Measurements from ENCODE around the gene LRCH4. TPM values are rescaled to one million over a fixed set of nuclear protein-coding genes. Genes with fewer than 3 reads are reported as not detected.
A peak's percentile ranks its signal among the peaks of the same experiment; 100 is the strongest.
"Not testable (repeated sequence)": the region's sequence is repeated elsewhere in the genome, so short reads cannot be mapped to it uniquely, and the experiment has no call there.

LRCH4 gene
- total RNA-seq, 1 donor: 21.3 TPM

DNA sequence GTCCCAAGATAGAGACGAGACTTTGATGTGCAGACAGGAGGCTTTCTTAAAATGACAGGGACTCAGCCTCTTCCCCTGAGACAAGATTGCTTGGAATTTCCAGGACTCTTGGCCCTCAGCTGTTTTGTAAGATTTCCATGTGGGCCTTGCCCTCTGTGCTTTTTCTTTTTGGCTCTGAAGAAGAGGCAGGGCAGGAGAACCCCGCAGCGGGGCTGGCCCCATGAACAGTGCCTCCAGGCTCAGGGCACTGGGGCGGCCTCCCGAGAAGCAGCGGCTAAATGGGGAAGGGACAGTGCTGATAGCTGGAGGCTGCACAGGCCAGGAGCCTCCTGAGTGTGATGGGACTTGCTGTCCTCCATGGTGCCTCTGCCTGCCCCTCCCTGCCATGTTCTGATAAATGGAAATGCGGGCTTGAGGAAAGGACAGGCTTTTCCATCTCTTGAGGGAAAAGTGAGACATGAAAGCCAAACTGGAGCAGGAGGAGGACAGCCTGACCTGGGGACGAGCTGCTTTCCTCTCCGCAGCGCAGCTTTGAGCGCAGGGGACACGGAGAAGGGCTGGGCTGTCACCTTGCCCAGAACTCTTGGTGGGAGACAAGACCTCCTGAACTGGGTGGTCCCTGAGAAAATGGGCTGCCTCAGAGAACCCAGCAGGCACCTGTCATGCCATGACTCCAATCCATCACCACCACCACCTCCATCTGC lies 24.3 kb downstream of the LRCH4 start:
- TF ChIP-seq, protein P1, sequence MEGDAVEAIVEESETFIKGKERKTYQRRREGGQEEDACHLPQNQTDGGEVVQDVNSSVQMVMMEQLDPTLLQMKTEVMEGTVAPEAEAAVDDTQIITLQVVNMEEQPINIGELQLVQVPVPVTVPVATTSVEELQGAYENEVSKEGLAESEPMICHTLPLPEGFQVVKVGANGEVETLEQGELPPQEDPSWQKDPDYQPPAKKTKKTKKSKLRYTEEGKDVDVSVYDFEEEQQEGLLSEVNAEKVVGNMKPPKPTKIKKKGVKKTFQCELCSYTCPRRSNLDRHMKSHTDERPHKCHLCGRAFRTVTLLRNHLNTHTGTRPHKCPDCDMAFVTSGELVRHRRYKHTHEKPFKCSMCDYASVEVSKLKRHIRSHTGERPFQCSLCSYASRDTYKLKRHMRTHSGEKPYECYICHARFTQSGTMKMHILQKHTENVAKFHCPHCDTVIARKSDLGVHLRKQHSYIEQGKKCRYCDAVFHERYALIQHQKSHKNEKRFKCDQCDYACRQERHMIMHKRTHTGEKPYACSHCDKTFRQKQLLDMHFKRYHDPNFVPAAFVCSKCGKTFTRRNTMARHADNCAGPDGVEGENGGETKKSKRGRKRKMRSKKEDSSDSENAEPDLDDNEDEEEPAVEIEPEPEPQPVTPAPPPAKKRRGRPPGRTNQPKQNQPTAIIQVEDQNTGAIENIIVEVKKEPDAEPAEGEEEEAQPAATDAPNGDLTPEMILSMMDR (IDR thresholded peaks at IDR 0.05; ENCODE audit: insufficient read depth, low read length): no peak
- H3K4me3 ChIP-seq (ENCODE audit: low read depth, low read length): no peak overlapping the region
- no peak for DNase-seq (ENCODE audit: low read depth)

DNA sequence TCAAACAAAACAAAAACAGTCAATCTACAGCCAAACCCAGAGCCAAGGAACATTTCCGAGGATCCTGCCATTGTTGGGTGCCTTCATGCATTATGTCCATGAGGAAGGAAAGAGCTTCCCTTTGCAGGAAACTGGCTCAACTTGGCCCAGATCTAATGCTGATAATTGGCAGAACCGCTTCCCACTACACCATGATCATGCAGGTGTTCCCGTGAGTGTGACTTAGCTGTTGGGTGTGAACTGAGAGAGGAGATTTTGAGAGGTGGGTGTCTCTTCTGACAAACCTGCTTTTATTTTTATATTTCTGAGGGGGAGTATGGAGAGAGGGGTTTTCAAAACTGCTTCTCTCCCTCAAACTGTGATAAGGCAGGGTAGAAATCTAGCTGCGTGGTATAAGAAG lies 26.8 kb downstream of the LRCH4 start:
- no peak for DNase-seq (ENCODE audit: low read depth)
- TF ChIP-seq, protein P1 (IDR thresholded peaks at IDR 0.05; ENCODE audit: insufficient read depth, low read length): no peak

DNA sequence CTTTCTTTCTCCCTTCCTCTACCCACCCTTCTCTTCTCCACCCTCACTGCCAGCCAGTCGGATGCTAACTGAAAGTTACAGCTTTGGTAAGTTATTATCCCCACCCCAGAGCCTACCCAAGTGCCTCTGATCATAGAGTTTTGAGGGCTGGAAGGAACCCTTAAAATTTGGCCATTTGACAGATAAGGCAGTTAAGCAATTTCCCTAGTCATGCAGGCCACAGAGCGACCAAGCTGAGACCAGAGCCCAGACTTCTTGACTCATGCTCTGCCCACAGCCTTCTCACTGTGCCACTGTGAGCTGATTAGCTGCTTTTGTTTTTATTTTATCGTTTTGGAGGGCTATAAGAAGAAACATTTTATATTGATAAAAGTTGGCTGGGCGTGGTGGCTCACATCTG lies 29.4 kb downstream of the LRCH4 start:
- H3K4me3 ChIP-seq (ENCODE audit: low read depth, low read length): no peak overlapping the region
- TF ChIP-seq, protein P1 (IDR thresholded peaks at IDR 0.05; ENCODE audit: insufficient read depth, low read length): no peak
- DNase-seq (ENCODE audit: low read depth): peak; percentile 76

More for the DNA sequence above, 26.8 kb downstream of the LRCH4 start:
- no peak overlapping the region for H3K4me3 ChIP-seq (ENCODE audit: low read depth, low read length)

DNA sequence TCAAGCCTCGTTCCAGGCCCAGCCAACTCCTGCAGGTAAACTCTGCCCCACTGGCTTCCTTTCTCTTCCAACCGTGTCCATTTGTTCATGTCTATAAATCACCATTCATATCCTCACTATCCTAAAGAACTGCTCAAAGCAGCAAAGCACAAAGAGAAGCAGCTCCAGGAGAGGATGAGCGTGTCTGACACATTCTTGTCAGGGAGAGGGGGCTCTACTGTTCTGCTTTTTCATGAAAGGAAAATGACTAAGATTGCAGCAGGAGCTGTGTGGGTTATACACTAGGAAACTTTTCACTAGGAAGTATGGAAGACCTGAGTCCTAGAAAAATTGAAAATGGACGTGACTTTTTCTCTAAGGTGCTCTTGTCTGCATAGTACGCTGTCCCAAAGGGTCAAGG lies 30.2 kb downstream of the LRCH4 start:
- no peak overlapping the region for H3K4me3 ChIP-seq (ENCODE audit: low read depth, low read length)
- TF ChIP-seq, protein P1 (IDR thresholded peaks at IDR 0.05; ENCODE audit: insufficient read depth, low read length): no peak
- DNase-seq (ENCODE audit: low read depth): no peak

DNA sequence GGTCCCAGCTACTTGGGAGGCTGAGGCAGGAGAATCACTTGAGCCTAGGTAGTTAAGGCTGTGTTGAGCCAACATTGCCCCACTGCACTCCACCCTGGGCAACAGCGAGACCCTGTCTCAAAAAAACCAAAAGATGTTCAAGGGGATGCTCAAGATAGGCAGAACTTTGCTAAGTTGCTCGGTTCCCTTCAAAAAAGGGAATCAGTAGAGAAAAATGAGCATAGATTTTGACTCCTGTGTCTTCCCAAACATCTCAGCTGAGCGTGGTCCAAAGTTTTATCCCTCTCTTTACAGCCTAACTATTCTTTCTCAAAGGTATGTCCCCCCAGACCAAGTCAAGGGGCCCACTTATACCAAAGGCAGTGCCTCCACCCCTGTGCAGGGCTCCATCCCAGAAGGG lies 32.9 kb downstream of the LRCH4 start:
- no peak for DNase-seq (ENCODE audit: low read depth)
- TF ChIP-seq, protein P1 (IDR thresholded peaks at IDR 0.05; ENCODE audit: insufficient read depth, low read length): no peak
- H3K4me3 ChIP-seq (ENCODE audit: low read depth, low read length): no peak overlapping the region

DNA sequence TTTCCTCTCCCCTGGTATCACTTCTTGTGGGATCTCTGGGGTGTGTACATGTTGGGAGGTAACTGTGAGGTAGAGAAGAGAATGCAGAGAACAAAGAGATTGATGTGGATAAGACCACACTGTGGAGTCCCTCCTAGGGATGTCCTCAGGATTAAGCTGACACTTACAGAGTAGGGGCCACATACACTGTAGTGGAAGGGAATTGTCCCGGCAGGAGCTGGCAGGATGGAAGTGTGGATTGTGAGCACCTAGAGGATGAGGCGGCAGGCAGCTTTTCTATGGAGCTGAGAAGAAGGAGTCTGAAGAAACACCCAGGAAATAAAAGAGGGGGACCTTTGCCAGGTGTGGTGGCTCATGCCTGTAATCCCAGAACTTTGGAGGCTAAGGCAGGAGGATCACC lies 33.4 kb downstream of the LRCH4 start:
- TF ChIP-seq, protein P1 (IDR thresholded peaks at IDR 0.05; ENCODE audit: insufficient read depth, low read length): no peak
- no peak for DNase-seq (ENCODE audit: low read depth)
- H3K4me3 ChIP-seq (ENCODE audit: low read depth, low read length): no peak overlapping the region

DNA sequence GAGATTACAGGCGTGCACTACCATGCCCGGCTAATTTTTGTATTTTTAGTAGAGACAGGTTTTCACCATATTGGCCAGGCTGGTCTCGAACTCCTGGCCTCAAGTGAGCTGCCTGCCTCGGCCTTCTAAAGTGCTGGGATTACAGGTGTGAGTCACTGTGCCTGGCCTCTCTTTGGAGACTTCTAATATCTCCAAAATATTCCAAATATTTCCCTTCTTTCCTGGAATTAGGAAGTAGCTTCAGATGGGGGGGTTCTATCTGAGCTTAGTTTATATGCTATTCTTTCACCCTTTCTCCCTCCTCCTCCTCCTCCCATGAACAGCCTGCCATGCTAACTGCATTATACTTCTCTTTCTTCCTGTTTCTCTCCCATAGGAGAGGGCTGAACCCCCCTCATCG lies 37.5 kb downstream of the LRCH4 start:
- DNase-seq (ENCODE audit: low read depth): peak; percentile 47
- not testable (repeated sequence) for H3K4me3 ChIP-seq (ENCODE audit: low read depth, low read length)

Measured in fibroblast of the aortic adventitia (primary cell).